Astrocyte (in vitro differentiated cells and primary cell): ENCODE measurements around the gene TUB. TPM values are rescaled to one million over a fixed set of nuclear protein-coding genes. Genes with fewer than 3 reads are reported as not detected.

Experiments
- DNase-seq: peaks from one replicate; pipeline ENCODE4 v3.0.0-alpha.2; 2010; ENCODE audit warnings: low read depth
- FAIRE-seq: peaks from 2 replicates; lab custom pipeline; 2011; peaks lifted over from hg19 to GRCh38; lab: Jason Lieb, UNC
- H2AFZ ChIP-seq: 2 replicates; pipeline ENCODE4 v1.6.0; 2012; ENCODE audit warnings: low read depth, low read length, inconsistent platforms
- H3K27ac ChIP-seq: 2 replicates; pipeline ENCODE4 v1.5.1; 2011; ENCODE audit warnings: low read depth, low read length, inconsistent platforms
- H3K27me3 ChIP-seq: 2 replicates; pipeline ENCODE4 v1.6.0; 2011; ENCODE audit warnings: low read length, inconsistent platforms; ENCODE audit not compliant: insufficient read depth
- H3K36me3 ChIP-seq: 2 replicates; pipeline ENCODE4 v1.5.1; 2011; ENCODE audit warnings: low read length, inconsistent platforms; ENCODE audit not compliant: insufficient read depth
- H3K4me1 ChIP-seq: 2 replicates; pipeline ENCODE4 v1.5.1; 2011; ENCODE audit warnings: low read length, inconsistent platforms; ENCODE audit not compliant: insufficient read depth
- H3K4me2 ChIP-seq: 2 replicates; pipeline ENCODE4 v1.6.0; 2012; ENCODE audit warnings: low read length, inconsistent platforms
- H3K4me3 ChIP-seq: 2 replicates; pipeline ENCODE4 v1.5.1; 2011; ENCODE audit warnings: low read depth, mild to moderate bottlenecking, low read length, inconsistent platforms; ENCODE audit not compliant: insufficient read depth
- H3K79me2 ChIP-seq: 2 replicates; pipeline ENCODE4 v1.6.0; 2012; ENCODE audit warnings: mild to moderate bottlenecking, low read length, inconsistent platforms; ENCODE audit not compliant: insufficient read depth
- H3K9ac ChIP-seq: 2 replicates; pipeline ENCODE4 v1.6.0; 2012; ENCODE audit warnings: mild to moderate bottlenecking, low read length, inconsistent platforms
- H3K9me3 ChIP-seq: 2 replicates; pipeline ENCODE4 v1.5.1; 2012; ENCODE audit warnings: low read depth, mild to moderate bottlenecking, low read length, inconsistent platforms; ENCODE audit not compliant: insufficient read depth
- H4K20me1 ChIP-seq: 2 replicates; pipeline ENCODE4 v1.6.0; 2012; ENCODE audit warnings: low read length, inconsistent platforms; ENCODE audit not compliant: insufficient read depth
- H3K27ac Mint-ChIP-seq: one replicate; pipeline ENCODE4 v1.8.0; 2021; ENCODE audit warnings: mild to moderate bottlenecking, mixed read lengths; ENCODE audit not compliant: unreplicated experiment
- H3K27me3 Mint-ChIP-seq: one replicate; pipeline ENCODE4 v1.8.0; 2021; ENCODE audit warnings: low read depth, mixed read lengths; ENCODE audit not compliant: unreplicated experiment
- H3K36me3 Mint-ChIP-seq: one replicate; pipeline ENCODE4 v1.8.0; 2021; ENCODE audit warnings: low read depth, mixed read lengths; ENCODE audit not compliant: unreplicated experiment
- H3K4me1 Mint-ChIP-seq: one replicate; pipeline ENCODE4 v1.8.0; 2021; ENCODE audit warnings: low read depth, mixed read lengths; ENCODE audit not compliant: unreplicated experiment
- H3K4me3 Mint-ChIP-seq: one replicate; pipeline ENCODE4 v1.8.0; 2021; ENCODE audit warnings: mild to moderate bottlenecking, moderate library complexity, mixed read lengths; ENCODE audit not compliant: unreplicated experiment
- H3K9me3 Mint-ChIP-seq: one replicate; pipeline ENCODE4 v1.8.0; 2021; ENCODE audit warnings: mild to moderate bottlenecking, mixed read lengths; ENCODE audit not compliant: unreplicated experiment
- EZH2 ChIP-seq: IDR thresholded peaks from 2 replicates; pipeline ENCODE4 v1.6.1; 2012; ENCODE audit warnings: mild to moderate bottlenecking, low read length, inconsistent platforms; ENCODE audit not compliant: insufficient read depth
- total RNA-seq: library from RNA; stranded (reverse); gene quantifications from 2 replicates; pipeline ENCODE4 v1.2.1, GENCODE V29; 2021
- TF ChIP-seq, protein P1 (sequence below): IDR thresholded peaks from 2 replicates; pipeline ENCODE4 v1.5.1; 2011; ENCODE audit warnings: low read depth, mild to moderate bottlenecking, inconsistent platforms, low read length, moderate library complexity; ENCODE audit not compliant: insufficient read depth

Gene TUB
- total RNA-seq, 1 donor from 2014 or later, result 5.7 TPM

- TF ChIP-seq EZH2, result no peak
- TF ChIP-seq, protein P1, sequence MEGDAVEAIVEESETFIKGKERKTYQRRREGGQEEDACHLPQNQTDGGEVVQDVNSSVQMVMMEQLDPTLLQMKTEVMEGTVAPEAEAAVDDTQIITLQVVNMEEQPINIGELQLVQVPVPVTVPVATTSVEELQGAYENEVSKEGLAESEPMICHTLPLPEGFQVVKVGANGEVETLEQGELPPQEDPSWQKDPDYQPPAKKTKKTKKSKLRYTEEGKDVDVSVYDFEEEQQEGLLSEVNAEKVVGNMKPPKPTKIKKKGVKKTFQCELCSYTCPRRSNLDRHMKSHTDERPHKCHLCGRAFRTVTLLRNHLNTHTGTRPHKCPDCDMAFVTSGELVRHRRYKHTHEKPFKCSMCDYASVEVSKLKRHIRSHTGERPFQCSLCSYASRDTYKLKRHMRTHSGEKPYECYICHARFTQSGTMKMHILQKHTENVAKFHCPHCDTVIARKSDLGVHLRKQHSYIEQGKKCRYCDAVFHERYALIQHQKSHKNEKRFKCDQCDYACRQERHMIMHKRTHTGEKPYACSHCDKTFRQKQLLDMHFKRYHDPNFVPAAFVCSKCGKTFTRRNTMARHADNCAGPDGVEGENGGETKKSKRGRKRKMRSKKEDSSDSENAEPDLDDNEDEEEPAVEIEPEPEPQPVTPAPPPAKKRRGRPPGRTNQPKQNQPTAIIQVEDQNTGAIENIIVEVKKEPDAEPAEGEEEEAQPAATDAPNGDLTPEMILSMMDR, result no peak
- peaks cover 5% of the 10 kb centered on the region for H3K9me3 Mint-ChIP-seq
- H4K20me1 ChIP-seq, result no peaks in the 10 kb centered on the region
- peaks cover 6% of the 10 kb centered on the region for H3K36me3 Mint-ChIP-seq
- H3K79me2 ChIP-seq, result no peaks in the 10 kb centered on the region
- no peak overlapping the region for H3K9ac ChIP-seq
- H3K9me3 ChIP-seq, result no peaks in the 10 kb centered on the region
- H2AFZ ChIP-seq, result no peak overlapping the region
- no peaks in the 10 kb centered on the region for H3K27me3 Mint-ChIP-seq
- no peaks in the 10 kb centered on the region for H3K4me1 ChIP-seq
- H3K4me3 ChIP-seq, result no peak overlapping the region
- no peaks in the 10 kb centered on the region for H3K4me1 Mint-ChIP-seq
- no peak overlapping the region for H3K27ac ChIP-seq
- no peak overlapping the region for H3K27ac Mint-ChIP-seq
- H3K36me3 ChIP-seq, result no peaks in the 10 kb centered on the region
- no peak overlapping the region for H3K4me3 Mint-ChIP-seq
- H3K27me3 ChIP-seq, result no peaks in the 10 kb centered on the region
- DNase-seq, result no peak
- FAIRE-seq, result no peak
- no peak overlapping the region for H3K4me2 ChIP-seq
Measured at GRCh38 chr11:8110396-8110795, 29.4 kb downstream of the TUB start.

- no peaks in the 10 kb centered on the region for H3K4me1 Mint-ChIP-seq
- no peaks in the 10 kb centered on the region for H3K27me3 Mint-ChIP-seq
- FAIRE-seq, result no peak
- DNase-seq, result no peak
- H3K36me3 ChIP-seq, result no peaks in the 10 kb centered on the region
- H3K27ac Mint-ChIP-seq, result no peak overlapping the region
- H3K36me3 Mint-ChIP-seq, result peaks cover 2% of the 10 kb centered on the region
- TF ChIP-seq, protein P1, result no peak
- no peak for TF ChIP-seq EZH2
- no peak overlapping the region for H2AFZ ChIP-seq
- H3K4me3 Mint-ChIP-seq, result no peak overlapping the region
- H3K27ac ChIP-seq, result no peak overlapping the region
- no peaks in the 10 kb centered on the region for H3K4me1 ChIP-seq
- peaks cover 8% of the 10 kb centered on the region for H3K9me3 Mint-ChIP-seq
- no peak overlapping the region for H3K4me2 ChIP-seq
- no peaks in the 10 kb centered on the region for H4K20me1 ChIP-seq
- H3K79me2 ChIP-seq, result no peaks in the 10 kb centered on the region
- no peaks in the 10 kb centered on the region for H3K27me3 ChIP-seq
- no peak overlapping the region for H3K4me3 ChIP-seq
- no peak overlapping the region for H3K9ac ChIP-seq
- no peaks in the 10 kb centered on the region for H3K9me3 ChIP-seq
Measured at GRCh38 chr11:8111636-8112035, 30.6 kb downstream of the TUB start.

- H3K27ac Mint-ChIP-seq, result no peak overlapping the region
- no peak overlapping the region for H3K4me3 Mint-ChIP-seq
- Histone ChIP-seq H3K4me2 (no peak overlapping the region), H3K4me3 (no peak overlapping the region), H3K27ac (no peak overlapping the region), H3K36me3 (no peaks in the 10 kb centered on the region), H2AFZ (no peak overlapping the region), H3K9ac (no peak overlapping the region), H4K20me1 (no peaks in the 10 kb centered on the region), H3K27me3 (no peaks in the 10 kb centered on the region), H3K4me1 (no peaks in the 10 kb centered on the region), H3K9me3 (no peaks in the 10 kb centered on the region), H3K79me2 (no peaks in the 10 kb centered on the region)
- TF ChIP-seq EZH2, result no peak
- TF ChIP-seq, protein P1, result no peak
- no peaks in the 10 kb centered on the region for H3K27me3 Mint-ChIP-seq
- H3K4me1 Mint-ChIP-seq, result no peaks in the 10 kb centered on the region
- H3K36me3 Mint-ChIP-seq, result no peaks in the 10 kb centered on the region
- H3K9me3 Mint-ChIP-seq, result peaks cover 7% of the 10 kb centered on the region
- FAIRE-seq (no peak), DNase-seq (no peak)
Measured at GRCh38 chr11:8122173-8122764, 41.3 kb downstream of the TUB start.
